ENCODE measurements around the gene EXTL2.

DNA sequence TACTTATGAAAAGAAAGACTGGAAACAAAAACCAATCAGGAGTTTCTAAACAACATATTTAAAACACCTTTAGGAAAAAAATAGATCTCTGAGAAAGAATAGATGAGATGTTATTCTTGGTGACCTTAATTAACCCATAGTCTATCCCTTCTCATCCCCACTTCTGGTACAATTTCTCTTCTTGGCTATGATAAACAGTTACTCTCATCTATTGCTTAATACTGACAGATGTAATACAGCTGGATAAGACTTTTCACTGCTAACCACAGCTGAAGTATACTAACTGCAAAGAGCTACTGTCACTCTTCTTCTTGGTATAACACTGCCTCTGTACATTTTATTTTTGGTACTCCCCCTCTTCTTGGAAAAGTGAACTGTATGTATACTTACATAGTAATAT, 15.2 kb downstream of the EXTL2 start:
- TF ChIP-seq, protein P1, sequence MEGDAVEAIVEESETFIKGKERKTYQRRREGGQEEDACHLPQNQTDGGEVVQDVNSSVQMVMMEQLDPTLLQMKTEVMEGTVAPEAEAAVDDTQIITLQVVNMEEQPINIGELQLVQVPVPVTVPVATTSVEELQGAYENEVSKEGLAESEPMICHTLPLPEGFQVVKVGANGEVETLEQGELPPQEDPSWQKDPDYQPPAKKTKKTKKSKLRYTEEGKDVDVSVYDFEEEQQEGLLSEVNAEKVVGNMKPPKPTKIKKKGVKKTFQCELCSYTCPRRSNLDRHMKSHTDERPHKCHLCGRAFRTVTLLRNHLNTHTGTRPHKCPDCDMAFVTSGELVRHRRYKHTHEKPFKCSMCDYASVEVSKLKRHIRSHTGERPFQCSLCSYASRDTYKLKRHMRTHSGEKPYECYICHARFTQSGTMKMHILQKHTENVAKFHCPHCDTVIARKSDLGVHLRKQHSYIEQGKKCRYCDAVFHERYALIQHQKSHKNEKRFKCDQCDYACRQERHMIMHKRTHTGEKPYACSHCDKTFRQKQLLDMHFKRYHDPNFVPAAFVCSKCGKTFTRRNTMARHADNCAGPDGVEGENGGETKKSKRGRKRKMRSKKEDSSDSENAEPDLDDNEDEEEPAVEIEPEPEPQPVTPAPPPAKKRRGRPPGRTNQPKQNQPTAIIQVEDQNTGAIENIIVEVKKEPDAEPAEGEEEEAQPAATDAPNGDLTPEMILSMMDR (IDR thresholded peaks at IDR 0.05; ENCODE audit: low read depth, low read length, missing input control): no peak
- TF ChIP-seq GABPA (IDR thresholded peaks at IDR 0.05 in 1 of 2, conservative IDR thresholded peaks at IDR 0.05 in 1 of 2) (no peak), JUND (IDR thresholded peaks at IDR 0.05) (no peak), YY1 (IDR thresholded peaks at IDR 0.05) (no peak), TAF1 (conservative IDR thresholded peaks at IDR 0.05) (no peak), RAD21 (IDR thresholded peaks at IDR 0.05) (no peak)
- TF ChIP-seq, protein P2, sequence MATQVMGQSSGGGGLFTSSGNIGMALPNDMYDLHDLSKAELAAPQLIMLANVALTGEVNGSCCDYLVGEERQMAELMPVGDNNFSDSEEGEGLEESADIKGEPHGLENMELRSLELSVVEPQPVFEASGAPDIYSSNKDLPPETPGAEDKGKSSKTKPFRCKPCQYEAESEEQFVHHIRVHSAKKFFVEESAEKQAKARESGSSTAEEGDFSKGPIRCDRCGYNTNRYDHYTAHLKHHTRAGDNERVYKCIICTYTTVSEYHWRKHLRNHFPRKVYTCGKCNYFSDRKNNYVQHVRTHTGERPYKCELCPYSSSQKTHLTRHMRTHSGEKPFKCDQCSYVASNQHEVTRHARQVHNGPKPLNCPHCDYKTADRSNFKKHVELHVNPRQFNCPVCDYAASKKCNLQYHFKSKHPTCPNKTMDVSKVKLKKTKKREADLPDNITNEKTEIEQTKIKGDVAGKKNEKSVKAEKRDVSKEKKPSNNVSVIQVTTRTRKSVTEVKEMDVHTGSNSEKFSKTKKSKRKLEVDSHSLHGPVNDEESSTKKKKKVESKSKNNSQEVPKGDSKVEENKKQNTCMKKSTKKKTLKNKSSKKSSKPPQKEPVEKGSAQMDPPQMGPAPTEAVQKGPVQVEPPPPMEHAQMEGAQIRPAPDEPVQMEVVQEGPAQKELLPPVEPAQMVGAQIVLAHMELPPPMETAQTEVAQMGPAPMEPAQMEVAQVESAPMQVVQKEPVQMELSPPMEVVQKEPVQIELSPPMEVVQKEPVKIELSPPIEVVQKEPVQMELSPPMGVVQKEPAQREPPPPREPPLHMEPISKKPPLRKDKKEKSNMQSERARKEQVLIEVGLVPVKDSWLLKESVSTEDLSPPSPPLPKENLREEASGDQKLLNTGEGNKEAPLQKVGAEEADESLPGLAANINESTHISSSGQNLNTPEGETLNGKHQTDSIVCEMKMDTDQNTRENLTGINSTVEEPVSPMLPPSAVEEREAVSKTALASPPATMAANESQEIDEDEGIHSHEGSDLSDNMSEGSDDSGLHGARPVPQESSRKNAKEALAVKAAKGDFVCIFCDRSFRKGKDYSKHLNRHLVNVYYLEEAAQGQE (IDR thresholded peaks at IDR 0.05): no peak

Measured in liver (tissue), 3 donors.